ENCODE data around the gene SPTSSA.

DNA sequence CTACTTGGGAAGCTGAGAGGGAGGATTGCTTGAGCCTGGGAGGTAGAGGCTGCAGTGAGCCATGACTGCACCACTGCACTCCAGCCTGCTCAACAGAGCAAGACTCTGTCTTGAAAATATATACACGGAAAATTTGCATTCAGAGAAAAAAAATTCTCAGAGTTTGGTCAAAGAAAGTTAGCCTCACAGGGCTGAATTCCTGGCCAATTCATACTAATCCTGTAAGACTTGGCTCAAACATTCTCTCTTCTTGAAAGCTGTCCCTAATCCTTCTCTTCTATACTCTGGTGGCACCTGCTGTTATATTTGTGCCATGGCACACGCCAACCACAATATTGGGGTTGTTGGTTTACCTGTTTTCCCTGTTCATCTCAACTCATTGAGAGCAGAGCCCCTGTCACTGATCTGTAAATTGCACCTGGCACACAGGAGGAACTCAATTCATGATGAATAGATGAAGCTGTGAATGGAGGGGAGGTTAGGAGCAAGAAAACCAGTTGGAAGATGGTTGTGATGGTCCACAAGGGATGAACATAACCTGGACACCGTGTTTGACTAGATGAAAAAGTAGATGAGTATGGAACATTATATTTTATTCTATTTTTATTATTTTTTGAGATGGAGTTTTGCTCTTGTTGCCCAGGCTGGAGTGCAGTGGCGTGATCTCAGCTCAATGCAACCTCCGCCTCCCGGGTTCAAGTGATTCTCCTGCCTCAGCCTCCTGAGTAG is 36.8 kb upstream of the SPTSSA start:
- TF ChIP-seq, protein P1, sequence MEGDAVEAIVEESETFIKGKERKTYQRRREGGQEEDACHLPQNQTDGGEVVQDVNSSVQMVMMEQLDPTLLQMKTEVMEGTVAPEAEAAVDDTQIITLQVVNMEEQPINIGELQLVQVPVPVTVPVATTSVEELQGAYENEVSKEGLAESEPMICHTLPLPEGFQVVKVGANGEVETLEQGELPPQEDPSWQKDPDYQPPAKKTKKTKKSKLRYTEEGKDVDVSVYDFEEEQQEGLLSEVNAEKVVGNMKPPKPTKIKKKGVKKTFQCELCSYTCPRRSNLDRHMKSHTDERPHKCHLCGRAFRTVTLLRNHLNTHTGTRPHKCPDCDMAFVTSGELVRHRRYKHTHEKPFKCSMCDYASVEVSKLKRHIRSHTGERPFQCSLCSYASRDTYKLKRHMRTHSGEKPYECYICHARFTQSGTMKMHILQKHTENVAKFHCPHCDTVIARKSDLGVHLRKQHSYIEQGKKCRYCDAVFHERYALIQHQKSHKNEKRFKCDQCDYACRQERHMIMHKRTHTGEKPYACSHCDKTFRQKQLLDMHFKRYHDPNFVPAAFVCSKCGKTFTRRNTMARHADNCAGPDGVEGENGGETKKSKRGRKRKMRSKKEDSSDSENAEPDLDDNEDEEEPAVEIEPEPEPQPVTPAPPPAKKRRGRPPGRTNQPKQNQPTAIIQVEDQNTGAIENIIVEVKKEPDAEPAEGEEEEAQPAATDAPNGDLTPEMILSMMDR (conservative IDR thresholded peaks at IDR 0.05; ENCODE audit: low read depth, low read length): peak; percentile 76
- TF ChIP-seq EZH2 (IDR thresholded peaks at IDR 0.05; ENCODE audit: borderline replicate concordance, low read depth, low read length, poor library complexity, severe bottlenecking): no peak

All from A673 (cell line).